HepG2 (cell line): Measurements from ENCODE around the gene VWA7. TPM values are rescaled to one million over a fixed set of nuclear protein-coding genes. Genes with fewer than 3 reads are reported as not detected.
A peak's percentile ranks its signal among the peaks of the same experiment; 100 is the strongest.

Experiments used
- FOXK1 ChIP-seq: sonication (generic); formaldehyde crosslinking; IDR thresholded peaks from 2 replicates; pipeline ENCODE4 v1.4.0; 2020; ENCODE audit warnings: low read depth, missing genetic modification reagents, borderline replicate concordance
- HDAC1 ChIP-seq: sonication (generic); formaldehyde crosslinking; IDR thresholded peaks from 2 replicates; pipeline ENCODE4 v1.5.1; 2020; ENCODE audit warnings: mild to moderate bottlenecking, missing genetic modification reagents
- KLF16 ChIP-seq, 2 experiments: sonication (generic) in 1 of 2; formaldehyde crosslinking in 1 of 2; IDR thresholded peaks; 2 replicates each; pipeline versions ENCODE4 v1.6.1 to v1.8.0; 2016 to 2023; ENCODE audit warnings: missing genetic modification reagents in 2 of 2, missing compliant biosample characterization in 1 of 2
- NFKB2 ChIP-seq: sonication (generic); formaldehyde crosslinking; IDR thresholded peaks from 2 replicates; pipeline ENCODE4 v1.4.0; 2020; ENCODE audit warnings: missing genetic modification reagents, borderline replicate concordance
- RFX3 ChIP-seq: IDR thresholded peaks from 2 replicates; pipeline ENCODE4 v1.6.1; 2016; ENCODE audit warnings: missing biosample characterization, missing genetic modification reagents
- ZBTB42 ChIP-seq: sonication (generic); formaldehyde crosslinking; IDR thresholded peaks from 2 replicates; pipeline ENCODE4 v1.5.0; 2020; ENCODE audit warnings: mild to moderate bottlenecking, missing genetic modification reagents
- ZNF234 ChIP-seq: sonication (generic); formaldehyde crosslinking; conservative IDR thresholded peaks from 2 replicates; pipeline ENCODE4 v1.5.1; 2020; ENCODE audit warnings: mild to moderate bottlenecking, missing genetic modification reagents
- ZNF430 ChIP-seq: sonication (generic); formaldehyde crosslinking; IDR thresholded peaks from 2 replicates; pipeline ENCODE4 v1.9.0; 2021; ENCODE audit warnings: mild to moderate bottlenecking, missing genetic modification reagents
- ZNF674 ChIP-seq: sonication (generic); formaldehyde crosslinking; IDR thresholded peaks from 2 replicates; pipeline ENCODE4 v1.5.0; 2020; ENCODE audit warnings: low read depth, mild to moderate bottlenecking, missing genetic modification reagents
- polyA plus RNA-seq, 8 experiments: library from polyadenylated mRNA; depleted of rRNA in 3 of 8; stranded (reverse) in 7 of 8; unstranded in 1 of 8; fragments of >200 nt; fragmentation: Illumina TruSeq in 4 of 8; extraction: Trizol in 4 of 8; gene quantifications; 2 replicates each; pipeline versions ENCODE4 v1.2.1 to v1.2.3, GENCODE V29; 2011 to 2016; ENCODE audit warnings: low read depth in 4 of 8, missing spikeins in 1 of 8, mixed read lengths in 1 of 8; ENCODE audit not compliant: insufficient read depth in 1 of 8
- total RNA-seq, 5 experiments: library from RNA; depleted of rRNA; stranded (reverse); fragments of >200 nt; fragmentation: Illumina TruSeq; extraction: Trizol; gene quantifications; 2 replicates each; pipeline ENCODE4 v1.2.3, GENCODE V29; 2016; ENCODE audit warnings: low read depth in 1 of 5
- TF ChIP-seq, protein P1 (sequence below): sonication (generic); formaldehyde crosslinking; IDR thresholded peaks from 2 replicates; pipeline ENCODE4 v1.4.0; 2020; ENCODE audit warnings: mild to moderate bottlenecking, missing genetic modification reagents
- TF ChIP-seq, protein P2 (sequence below): sonication (generic); formaldehyde crosslinking; IDR thresholded peaks from 2 replicates; pipeline ENCODE4 v1.8.0; 2022; ENCODE audit warnings: low read depth, missing genetic modification reagents
- TF ChIP-seq, protein P3 (sequence below): sonication (generic); formaldehyde crosslinking; IDR thresholded peaks from 2 replicates; pipeline ENCODE4 v1.5.1; 2020; ENCODE audit warnings: missing genetic modification reagents, mild to moderate bottlenecking, borderline replicate concordance
- TF ChIP-seq, protein P4 (sequence below), 2 experiments: fragments of 450-650 bp in 1 of 2; sonication (generic) in 1 of 2; formaldehyde crosslinking in 1 of 2; IDR thresholded peaks; 2 replicates each; pipeline versions ENCODE4 v1.6.1 to v1.8.0; 2016 to 2022; ENCODE audit warnings: antibody characterized with exemption in 1 of 2, mild to moderate bottlenecking in 1 of 2, missing genetic modification reagents in 1 of 2

VWA7 gene
- total and polyA plus RNA-seq, 2 of the 13 experiments (the other 11 are each of a cell fraction or from before 2014, with no cell fraction given), result 0.86 to 3.3 TPM

DNA sequence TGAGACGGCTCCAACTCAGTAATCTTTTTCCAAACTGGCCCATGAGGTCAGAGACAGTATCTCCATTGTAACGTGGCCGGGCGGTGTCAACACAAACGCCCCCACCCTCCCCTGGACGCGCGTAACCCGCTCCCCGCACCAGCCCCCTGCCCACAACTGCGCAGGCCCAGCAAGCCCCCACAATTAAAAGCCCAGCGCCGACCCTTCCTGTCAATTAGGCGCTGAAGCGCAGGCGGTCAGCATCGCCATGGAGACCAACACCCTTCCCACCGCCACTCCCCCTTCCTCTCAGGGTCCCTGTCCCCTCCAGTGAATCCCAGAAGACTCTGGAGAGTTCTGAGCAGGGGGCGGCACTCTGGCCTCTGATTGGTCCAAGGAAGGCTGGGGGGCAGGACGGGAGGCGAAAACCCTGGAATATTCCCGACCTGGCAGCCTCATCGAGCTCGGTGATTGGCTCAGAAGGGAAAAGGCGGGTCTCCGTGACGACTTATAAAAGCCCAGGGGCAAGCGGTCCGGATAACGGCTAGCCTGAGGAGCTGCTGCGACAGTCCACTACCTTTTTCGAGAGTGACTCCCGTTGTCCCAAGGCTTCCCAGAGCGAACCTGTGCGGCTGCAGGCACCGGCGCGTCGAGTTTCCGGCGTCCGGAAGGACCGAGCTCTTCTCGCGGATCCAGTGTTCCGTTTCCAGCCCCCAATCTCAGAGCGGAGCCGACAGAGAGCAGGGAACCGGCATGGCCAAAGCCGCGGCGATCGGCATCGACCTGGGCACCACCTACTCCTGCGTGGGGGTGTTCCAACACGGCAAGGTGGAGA lies 38.1 kb upstream of the VWA7 start, which contains the start of the genes HSPA1A and HSPA1L (continued):
- TF ChIP-seq RFX3 (peak; percentile 64), HDAC1 (CRISPR knock-in tag) (peak; percentile 39; the same call in 1 of the 2 replicates), ZNF430 (CRISPR knock-in tag) (peak; percentile 43; the same call in 1 of the 2 replicates), ZNF234 (no peak), ZBTB42 (no peak), KLF16 (CRISPR knock-in tag; IDR thresholded peaks at IDR 0.05) (peak in 1 of 2 experiments; percentile 64; a peak in 1 of 4 replicates), NFKB2 (peak; percentile 28; the same call in 1 of the 2 replicates), ZNF674 (CRISPR knock-in tag) (no peak), FOXK1 (no peak)
- TF ChIP-seq, protein P1, sequence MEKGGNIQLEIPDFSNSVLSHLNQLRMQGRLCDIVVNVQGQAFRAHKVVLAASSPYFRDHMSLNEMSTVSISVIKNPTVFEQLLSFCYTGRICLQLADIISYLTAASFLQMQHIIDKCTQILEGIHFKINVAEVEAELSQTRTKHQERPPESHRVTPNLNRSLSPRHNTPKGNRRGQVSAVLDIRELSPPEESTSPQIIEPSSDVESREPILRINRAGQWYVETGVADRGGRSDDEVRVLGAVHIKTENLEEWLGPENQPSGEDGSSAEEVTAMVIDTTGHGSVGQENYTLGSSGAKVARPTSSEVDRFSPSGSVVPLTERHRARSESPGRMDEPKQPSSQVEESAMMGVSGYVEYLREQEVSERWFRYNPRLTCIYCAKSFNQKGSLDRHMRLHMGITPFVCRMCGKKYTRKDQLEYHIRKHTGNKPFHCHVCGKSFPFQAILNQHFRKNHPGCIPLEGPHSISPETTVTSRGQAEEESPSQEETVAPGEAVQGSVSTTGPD, result no peak
- TF ChIP-seq, protein P2, sequence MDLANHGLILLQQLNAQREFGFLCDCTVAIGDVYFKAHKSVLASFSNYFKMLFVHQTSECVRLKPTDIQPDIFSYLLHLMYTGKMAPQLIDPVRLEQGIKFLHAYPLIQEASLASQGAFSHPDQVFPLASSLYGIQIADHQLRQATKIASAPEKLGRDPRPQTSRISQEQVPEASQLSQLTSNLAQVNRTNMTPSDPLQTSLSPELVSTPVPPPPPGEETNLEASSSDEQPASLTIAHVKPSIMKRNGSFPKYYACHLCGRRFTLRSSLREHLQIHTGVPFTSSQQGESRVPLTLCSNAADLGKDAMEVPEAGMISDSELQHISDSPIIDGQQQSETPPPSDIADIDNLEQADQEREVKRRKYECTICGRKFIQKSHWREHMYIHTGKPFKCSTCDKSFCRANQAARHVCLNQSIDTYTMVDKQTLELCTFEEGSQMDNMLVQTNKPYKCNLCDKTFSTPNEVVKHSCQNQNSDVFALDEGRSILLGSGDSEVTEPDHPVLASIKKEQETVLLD, result peak; percentile 41; the same call in 1 of the 2 replicates
- TF ChIP-seq, protein P3, sequence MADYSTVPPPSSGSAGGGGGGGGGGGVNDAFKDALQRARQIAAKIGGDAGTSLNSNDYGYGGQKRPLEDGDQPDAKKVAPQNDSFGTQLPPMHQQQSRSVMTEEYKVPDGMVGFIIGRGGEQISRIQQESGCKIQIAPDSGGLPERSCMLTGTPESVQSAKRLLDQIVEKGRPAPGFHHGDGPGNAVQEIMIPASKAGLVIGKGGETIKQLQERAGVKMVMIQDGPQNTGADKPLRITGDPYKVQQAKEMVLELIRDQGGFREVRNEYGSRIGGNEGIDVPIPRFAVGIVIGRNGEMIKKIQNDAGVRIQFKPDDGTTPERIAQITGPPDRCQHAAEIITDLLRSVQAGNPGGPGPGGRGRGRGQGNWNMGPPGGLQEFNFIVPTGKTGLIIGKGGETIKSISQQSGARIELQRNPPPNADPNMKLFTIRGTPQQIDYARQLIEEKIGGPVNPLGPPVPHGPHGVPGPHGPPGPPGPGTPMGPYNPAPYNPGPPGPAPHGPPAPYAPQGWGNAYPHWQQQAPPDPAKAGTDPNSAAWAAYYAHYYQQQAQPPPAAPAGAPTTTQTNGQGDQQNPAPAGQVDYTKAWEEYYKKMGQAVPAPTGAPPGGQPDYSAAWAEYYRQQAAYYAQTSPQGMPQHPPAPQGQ (CRISPR knock-in tag), result no peak
- TF ChIP-seq, protein P4, sequence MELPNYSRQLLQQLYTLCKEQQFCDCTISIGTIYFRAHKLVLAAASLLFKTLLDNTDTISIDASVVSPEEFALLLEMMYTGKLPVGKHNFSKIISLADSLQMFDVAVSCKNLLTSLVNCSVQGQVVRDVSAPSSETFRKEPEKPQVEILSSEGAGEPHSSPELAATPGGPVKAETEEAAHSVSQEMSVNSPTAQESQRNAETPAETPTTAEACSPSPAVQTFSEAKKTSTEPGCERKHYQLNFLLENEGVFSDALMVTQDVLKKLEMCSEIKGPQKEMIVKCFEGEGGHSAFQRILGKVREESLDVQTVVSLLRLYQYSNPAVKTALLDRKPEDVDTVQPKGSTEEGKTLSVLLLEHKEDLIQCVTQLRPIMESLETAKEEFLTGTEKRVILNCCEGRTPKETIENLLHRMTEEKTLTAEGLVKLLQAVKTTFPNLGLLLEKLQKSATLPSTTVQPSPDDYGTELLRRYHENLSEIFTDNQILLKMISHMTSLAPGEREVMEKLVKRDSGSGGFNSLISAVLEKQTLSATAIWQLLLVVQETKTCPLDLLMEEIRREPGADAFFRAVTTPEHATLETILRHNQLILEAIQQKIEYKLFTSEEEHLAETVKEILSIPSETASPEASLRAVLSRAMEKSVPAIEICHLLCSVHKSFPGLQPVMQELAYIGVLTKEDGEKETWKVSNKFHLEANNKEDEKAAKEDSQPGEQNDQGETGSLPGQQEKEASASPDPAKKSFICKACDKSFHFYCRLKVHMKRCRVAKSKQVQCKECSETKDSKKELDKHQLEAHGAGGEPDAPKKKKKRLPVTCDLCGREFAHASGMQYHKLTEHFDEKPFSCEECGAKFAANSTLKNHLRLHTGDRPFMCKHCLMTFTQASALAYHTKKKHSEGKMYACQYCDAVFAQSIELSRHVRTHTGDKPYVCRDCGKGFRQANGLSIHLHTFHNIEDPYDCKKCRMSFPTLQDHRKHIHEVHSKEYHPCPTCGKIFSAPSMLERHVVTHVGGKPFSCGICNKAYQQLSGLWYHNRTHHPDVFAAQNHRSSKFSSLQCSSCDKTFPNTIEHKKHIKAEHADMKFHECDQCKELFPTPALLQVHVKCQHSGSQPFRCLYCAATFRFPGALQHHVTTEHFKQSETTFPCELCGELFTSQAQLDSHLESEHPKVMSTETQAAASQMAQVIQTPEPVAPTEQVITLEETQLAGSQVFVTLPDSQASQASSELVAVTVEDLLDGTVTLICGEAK (IDR thresholded peaks at IDR 0.05), result no peak
- TF ChIP-seq, protein P4 (CRISPR knock-in tag; IDR thresholded peaks at IDR 0.05), result no peak
